ENCODE measurements around the gene SKA2.

SKA2 gene

DNA sequence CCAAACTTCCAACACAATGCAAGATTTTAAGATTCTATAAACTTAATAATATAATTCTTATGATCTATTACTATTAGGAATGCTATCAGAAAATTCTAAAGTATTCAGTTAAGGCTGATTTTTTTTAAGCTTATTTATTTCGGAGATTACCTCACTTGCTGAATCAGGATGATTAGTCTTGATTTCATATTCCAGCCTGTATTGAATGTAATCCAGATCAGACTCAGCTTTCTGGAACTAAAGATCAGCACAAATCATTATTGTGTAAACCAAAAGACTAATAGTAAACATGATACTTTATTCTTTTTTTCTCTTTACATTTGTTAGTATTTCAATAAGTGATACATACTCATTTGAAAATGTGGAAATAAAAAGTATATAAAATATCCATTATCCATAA lies 23.9 kb downstream of the SKA2 start:
- Mint-ChIP-seq H3K4me3 (no peak overlapping the region), H3K36me3 (ENCODE audit: low read depth) (peaks cover 17% of the 10 kb centered on the region), H3K4me1 (ENCODE audit: low read depth) (peaks cover 8% of the 10 kb centered on the region), H3K27me3 (ENCODE audit: low read depth) (no peaks in the 10 kb centered on the region), H3K27ac (no peak overlapping the region), H3K9me3 (no peaks in the 10 kb centered on the region)

DNA sequence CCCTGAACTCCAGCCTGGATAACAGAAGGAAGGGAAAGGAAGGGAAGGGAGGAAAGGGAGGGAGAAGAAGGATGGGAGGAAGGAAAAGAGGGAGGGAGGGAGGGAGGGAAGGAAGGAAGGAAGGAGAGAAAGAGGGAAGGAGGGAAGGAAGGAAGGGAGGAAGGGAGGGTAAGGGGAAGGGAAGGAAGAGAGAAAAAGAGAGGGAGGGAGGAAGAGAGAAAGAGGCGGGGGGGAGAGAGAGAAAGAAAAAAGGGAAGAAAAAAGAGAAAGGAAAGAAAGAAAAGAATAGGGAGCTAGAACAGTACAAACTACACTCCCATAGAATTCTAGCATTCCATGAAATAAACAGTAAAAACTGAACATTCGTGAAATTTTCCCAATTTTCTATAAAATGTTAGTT lies 25.2 kb downstream of the SKA2 start:
- peaks cover 8% of the 10 kb centered on the region for H3K4me1 Mint-ChIP-seq (ENCODE audit: low read depth)
- H3K27ac Mint-ChIP-seq: no peak overlapping the region
- no peaks in the 10 kb centered on the region for H3K27me3 Mint-ChIP-seq (ENCODE audit: low read depth)
- H3K4me3 Mint-ChIP-seq: no peak overlapping the region
- peaks cover 17% of the 10 kb centered on the region for H3K36me3 Mint-ChIP-seq (ENCODE audit: low read depth)
- no peaks in the 10 kb centered on the region for H3K9me3 Mint-ChIP-seq

DNA sequence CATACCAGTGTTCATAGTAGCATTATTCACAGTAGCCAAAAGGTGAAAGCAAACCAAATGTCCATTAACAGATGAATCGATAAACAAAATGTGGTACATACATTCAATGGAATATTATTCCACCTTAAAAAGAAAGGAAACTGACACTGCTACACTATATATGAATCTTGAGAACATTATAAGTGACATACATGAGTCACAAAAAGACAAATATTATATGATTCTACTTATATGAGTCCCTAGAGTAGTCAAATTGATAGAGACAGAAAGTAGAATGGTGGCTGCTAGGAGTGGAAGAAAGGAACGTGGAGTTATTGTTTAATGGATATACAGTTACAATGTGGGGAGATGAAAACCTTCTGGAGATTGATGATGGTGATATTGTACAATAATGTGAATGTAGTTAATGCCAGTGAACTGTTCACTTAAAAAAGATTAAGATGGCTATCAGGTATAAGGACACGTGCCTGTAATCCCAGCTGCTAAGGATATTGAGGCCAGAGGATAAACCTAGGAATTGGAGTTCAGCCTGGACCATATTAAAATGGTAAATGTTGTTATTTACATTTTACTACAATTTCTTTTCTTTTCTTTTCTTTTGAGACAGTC lies 28.1 kb downstream of the SKA2 start:
- no peaks in the 10 kb centered on the region for H3K9me3 Mint-ChIP-seq
- H3K27ac Mint-ChIP-seq: no peak overlapping the region
- H3K27me3 Mint-ChIP-seq (ENCODE audit: low read depth): no peaks in the 10 kb centered on the region
- H3K4me1 Mint-ChIP-seq (ENCODE audit: low read depth): peaks cover 5% of the 10 kb centered on the region
- H3K4me3 Mint-ChIP-seq: no peak overlapping the region
- H3K36me3 Mint-ChIP-seq (ENCODE audit: low read depth): peaks cover 25% of the 10 kb centered on the region

DNA sequence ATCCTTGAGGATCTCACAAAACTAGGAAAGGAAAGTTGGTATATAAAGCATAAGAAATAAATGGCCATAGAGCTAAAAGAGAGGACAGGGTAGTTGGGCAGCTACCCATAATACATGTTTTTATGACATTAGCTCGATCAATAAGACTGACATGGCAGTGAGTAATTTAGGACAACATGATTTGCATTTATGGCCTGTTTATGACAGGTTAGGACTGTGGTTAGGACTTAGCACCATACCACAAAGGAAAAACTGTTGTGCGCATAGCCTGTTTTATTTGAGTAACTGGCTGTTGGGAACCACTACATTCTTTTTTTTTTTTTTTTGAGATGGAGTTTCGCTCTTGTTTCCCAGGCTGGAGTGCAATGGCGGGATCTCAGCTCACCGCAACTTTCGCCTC lies 30.3 kb downstream of the SKA2 start:
- H3K4me1 Mint-ChIP-seq (ENCODE audit: low read depth): peaks cover 3% of the 10 kb centered on the region
- no peak overlapping the region for H3K27ac Mint-ChIP-seq
- no peaks in the 10 kb centered on the region for H3K9me3 Mint-ChIP-seq
- H3K4me3 Mint-ChIP-seq: no peak overlapping the region
- H3K27me3 Mint-ChIP-seq (ENCODE audit: low read depth): no peaks in the 10 kb centered on the region
- H3K36me3 Mint-ChIP-seq (ENCODE audit: low read depth): peaks cover 29% of the 10 kb centered on the region

DNA sequence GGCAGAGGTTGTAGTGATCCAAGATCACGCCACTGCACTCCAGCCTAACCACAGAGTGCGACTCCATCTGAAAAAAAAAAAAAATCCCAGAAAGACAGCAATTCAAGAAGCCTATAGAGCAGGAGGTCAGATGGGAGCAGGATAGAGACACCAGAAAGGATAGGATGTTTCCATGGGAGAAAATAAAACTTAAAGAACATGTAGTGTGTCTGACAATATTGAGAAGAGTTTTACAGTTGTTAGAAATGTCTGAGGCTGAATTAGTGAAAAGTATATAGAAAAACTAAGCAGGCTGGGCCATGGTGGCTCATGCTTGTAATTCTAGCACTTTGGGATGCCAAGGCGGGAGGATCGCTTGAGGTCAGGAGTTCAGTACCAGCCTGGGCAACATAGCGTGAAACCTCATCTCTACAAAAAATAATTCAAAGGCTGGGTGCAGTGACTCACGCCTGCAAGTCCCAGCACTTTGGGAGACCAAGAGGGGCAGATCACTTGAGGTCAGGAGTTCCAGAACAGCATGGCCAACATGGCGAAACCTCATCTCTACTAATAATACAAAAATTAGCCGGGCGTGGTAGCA lies 33.0 kb downstream of the SKA2 start:
- Mint-ChIP-seq H3K36me3 (ENCODE audit: low read depth) (peaks cover 28% of the 10 kb centered on the region), H3K4me1 (ENCODE audit: low read depth) (peaks cover 1% of the 10 kb centered on the region), H3K9me3 (no peaks in the 10 kb centered on the region), H3K27ac (no peak overlapping the region), H3K27me3 (ENCODE audit: low read depth) (no peaks in the 10 kb centered on the region), H3K4me3 (no peak overlapping the region)

DNA sequence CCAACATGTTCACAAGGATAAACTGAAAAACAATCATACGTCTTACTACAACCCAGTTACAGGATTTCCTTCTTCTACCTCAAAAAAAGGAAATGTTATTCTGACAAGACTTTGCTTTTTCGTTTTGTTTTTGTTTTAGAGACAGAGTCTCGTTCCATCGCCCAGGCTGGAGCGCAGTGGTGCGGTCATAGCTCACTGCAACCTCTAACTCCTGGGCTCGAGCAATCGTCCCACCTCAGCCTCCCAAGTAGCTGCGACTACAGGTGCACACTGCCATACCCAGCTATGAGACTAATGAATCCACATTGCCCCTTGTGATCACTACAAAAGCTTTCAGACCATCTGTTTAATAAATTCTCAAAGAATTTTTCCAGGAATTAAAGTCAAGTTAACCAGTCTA lies 39.5 kb downstream of the SKA2 start:
- Mint-ChIP-seq H3K4me3 (no peak overlapping the region), H3K4me1 (ENCODE audit: low read depth) (peaks cover 3% of the 10 kb centered on the region), H3K27me3 (ENCODE audit: low read depth) (no peaks in the 10 kb centered on the region), H3K27ac (no peak overlapping the region), H3K9me3 (no peaks in the 10 kb centered on the region), H3K36me3 (ENCODE audit: low read depth) (peaks cover 28% of the 10 kb centered on the region)

DNA sequence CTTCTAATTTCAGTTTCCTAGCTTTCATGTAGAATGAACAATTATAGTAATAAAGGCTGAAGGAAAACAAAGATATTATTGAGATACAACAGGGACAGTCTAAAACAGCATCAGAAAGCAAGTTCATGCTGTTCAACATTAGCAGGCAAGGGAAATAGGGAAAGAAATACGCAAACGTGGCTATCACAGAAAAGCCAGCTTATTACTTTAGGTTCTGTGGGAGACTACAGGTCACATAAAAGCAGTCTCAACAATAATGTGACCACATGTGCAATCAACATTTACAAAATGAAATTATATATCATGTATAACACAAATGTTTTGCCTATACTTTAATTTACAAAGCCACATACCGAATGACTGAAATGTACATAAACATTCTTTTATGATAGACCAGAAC lies 43.4 kb downstream of the SKA2 start:
- Mint-ChIP-seq H3K4me3 (no peak overlapping the region), H3K27me3 (ENCODE audit: low read depth) (no peaks in the 10 kb centered on the region), H3K27ac (no peak overlapping the region), H3K9me3 (no peaks in the 10 kb centered on the region), H3K36me3 (ENCODE audit: low read depth) (peaks cover 23% of the 10 kb centered on the region), H3K4me1 (ENCODE audit: low read depth) (peaks cover 16% of the 10 kb centered on the region)

DNA sequence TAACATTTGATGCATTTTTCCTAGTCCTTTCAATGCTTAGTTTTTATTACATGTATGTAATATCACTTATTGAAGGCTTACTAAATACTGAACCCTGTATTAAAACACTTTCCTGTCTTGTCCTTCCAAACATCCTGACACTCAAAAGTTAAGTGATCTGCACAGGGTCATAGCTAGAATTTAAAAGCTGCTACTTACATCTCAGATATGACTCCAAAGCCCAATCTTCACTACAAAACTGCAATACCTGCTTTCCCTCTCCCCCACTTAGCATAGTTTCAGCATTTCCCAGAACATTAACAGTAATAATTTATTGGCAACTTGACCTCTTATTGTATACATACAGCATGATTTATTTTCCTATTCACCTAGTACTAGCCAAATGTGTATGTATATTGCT lies 44.0 kb downstream of the SKA2 start:
- peaks cover 21% of the 10 kb centered on the region for H3K36me3 Mint-ChIP-seq (ENCODE audit: low read depth)
- H3K27me3 Mint-ChIP-seq (ENCODE audit: low read depth): no peaks in the 10 kb centered on the region
- H3K4me1 Mint-ChIP-seq (ENCODE audit: low read depth): peaks cover 16% of the 10 kb centered on the region
- no peak overlapping the region for H3K4me3 Mint-ChIP-seq
- peak overlapping the region; percentile 0 for H3K27ac Mint-ChIP-seq
- no peaks in the 10 kb centered on the region for H3K9me3 Mint-ChIP-seq

DNA sequence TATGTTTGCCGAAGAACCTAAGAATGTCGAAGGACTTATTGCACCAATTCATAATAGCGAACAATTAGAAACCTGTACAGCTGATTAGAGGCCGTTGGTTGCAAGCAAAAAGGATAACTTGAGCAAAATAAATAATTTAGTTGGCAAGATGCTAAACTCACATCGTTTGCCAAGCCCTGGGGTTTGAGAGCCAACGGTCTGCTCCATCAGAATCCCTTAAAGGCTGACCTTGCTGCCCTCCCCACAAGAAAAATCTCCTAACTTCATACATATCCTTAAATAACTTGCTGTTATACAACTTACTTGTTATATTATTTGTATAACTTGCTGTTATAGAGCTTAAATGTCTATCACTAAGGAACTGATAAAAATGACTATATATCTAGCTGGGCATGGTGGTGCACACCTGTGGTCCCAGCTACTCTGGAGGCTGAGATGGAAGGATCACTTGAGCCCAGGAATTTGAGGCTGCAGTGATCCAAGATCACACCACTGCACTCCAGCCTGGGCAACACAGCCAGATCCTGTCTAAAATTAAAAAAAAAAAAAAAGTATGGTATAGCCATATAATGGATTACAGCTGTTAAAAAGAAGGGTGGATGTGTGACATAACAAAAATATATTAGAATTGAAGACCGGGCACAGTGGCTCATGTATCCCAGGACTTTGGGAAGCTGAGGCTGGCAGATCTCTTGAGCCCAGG lies 46.4 kb downstream of the SKA2 start:
- peaks cover 20% of the 10 kb centered on the region for H3K36me3 Mint-ChIP-seq (ENCODE audit: low read depth)
- no peaks in the 10 kb centered on the region for H3K27me3 Mint-ChIP-seq (ENCODE audit: low read depth)
- no peak overlapping the region for H3K27ac Mint-ChIP-seq
- H3K4me1 Mint-ChIP-seq (ENCODE audit: low read depth): peaks cover 31% of the 10 kb centered on the region
- peak overlapping the region; percentile 21 for H3K4me3 Mint-ChIP-seq
- H3K9me3 Mint-ChIP-seq: no peaks in the 10 kb centered on the region

DNA sequence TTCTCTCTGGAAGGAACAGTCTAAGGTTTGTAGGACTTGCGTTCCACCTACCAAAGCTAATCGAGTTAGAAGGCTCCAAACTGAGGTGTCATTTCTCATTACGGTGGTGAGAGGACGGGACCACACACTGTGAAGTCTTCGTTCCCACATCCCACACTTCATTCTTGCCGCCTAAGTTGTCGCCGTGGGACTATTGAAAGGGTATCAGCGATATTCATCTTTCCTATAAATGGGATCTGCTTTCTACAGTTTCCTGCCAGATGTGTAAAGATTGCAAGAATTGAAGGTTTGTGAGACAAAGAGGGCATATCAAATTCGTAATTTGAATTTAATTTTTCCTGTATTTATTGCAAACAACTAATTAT lies 47.7 kb downstream of the SKA2 start:
- Mint-ChIP-seq H3K36me3 (ENCODE audit: low read depth) (peaks cover 25% of the 10 kb centered on the region), H3K4me1 (ENCODE audit: low read depth) (peaks cover 31% of the 10 kb centered on the region), H3K9me3 (no peaks in the 10 kb centered on the region), H3K27ac (peak overlapping the region; percentile 91), H3K27me3 (ENCODE audit: low read depth) (no peaks in the 10 kb centered on the region), H3K4me3 (peak overlapping the region; percentile 91)

DNA sequence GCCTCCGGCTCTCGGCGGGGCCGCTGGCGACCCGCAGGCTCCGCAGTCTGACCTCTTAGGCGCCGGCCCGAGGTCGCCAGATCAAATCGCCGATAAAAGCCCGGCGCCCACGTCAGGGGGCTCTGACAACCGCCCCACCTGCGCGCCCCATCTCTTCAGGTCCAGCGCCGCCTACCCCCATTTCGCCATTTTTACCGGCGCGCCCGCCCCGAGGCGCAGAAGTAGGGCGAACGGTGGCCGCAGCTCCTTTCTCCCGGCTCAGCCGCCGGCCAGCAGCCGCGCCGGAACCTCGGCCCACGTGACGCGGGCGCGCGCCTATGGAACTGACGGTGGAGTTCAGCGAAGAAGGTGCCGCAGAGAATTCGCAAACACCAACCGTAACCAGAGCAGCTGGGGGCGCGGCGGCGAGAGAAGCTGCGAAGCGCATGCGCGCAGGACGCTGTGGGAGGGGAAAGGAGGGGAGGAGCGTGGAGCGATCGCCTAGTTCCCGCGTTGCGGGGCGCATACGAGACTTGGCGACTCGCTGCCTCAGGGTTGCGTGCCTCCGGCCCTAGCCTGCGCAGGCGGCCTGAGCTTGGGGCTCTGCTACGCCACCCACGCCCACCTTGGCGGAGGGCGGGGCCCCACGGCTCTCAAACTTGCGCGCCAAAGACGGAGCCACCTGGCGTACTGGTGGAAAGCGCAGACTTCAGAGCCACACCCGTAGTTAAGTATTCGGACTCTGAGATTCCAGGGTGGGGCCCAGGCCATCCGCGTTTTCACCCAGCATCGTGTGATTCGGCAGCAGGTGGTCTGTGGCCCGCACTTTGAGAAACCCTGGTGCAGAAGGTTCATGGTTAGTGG lies 48.3 kb downstream of the SKA2 start, which contains the start of gene TRIM37:
TSS of gene TRIM37 (minus strand) at position 418 of the 843 bp plus-strand sequence. CDS start 419 bp downstream, outside the sequence.
- no peaks in the 10 kb centered on the region for H3K9me3 Mint-ChIP-seq
- no peaks in the 10 kb centered on the region for H3K27me3 Mint-ChIP-seq (ENCODE audit: low read depth)
- H3K4me1 Mint-ChIP-seq (ENCODE audit: low read depth): peaks cover 31% of the 10 kb centered on the region
- H3K36me3 Mint-ChIP-seq (ENCODE audit: low read depth): peaks cover 23% of the 10 kb centered on the region
- H3K4me3 Mint-ChIP-seq: peak within 1 kb of the TSS; percentile 91
- peak within 1 kb of the TSS; percentile 91 for H3K27ac Mint-ChIP-seq

DNA sequence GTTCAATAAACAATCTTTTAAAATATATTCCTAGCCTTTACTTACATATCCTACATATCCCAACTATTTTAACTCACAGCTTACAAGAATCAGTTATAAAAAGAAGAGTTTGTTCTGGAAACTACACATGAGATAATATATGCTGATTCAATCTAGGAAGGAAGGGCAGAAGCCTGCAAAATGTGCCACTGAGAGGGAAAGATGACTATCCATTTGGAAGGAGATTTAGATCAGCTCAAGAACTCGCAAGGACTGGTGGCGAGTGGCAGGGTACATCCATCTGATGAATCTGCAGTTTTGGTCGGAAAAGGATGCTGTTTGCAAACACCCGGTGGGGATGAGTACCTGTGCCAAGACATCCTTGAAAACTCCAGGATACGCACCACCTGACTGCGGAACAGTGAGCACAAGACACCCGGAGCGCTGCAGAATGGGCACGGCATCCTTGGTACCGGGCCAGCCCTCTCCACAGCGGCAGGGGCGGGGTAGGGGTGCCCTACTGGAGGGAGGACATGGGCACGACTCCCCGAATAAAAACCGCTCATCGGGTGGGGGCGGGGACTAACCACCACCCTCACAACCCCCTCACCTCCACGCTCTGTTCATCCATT lies 49.0 kb downstream of the SKA2 start:
- Mint-ChIP-seq H3K9me3 (no peaks in the 10 kb centered on the region), H3K4me1 (ENCODE audit: low read depth) (peaks cover 34% of the 10 kb centered on the region), H3K27ac (peak overlapping the region; percentile 91), H3K27me3 (ENCODE audit: low read depth) (no peaks in the 10 kb centered on the region), H3K4me3 (peak overlapping the region; percentile 91), H3K36me3 (ENCODE audit: low read depth) (peaks cover 24% of the 10 kb centered on the region)

DNA sequence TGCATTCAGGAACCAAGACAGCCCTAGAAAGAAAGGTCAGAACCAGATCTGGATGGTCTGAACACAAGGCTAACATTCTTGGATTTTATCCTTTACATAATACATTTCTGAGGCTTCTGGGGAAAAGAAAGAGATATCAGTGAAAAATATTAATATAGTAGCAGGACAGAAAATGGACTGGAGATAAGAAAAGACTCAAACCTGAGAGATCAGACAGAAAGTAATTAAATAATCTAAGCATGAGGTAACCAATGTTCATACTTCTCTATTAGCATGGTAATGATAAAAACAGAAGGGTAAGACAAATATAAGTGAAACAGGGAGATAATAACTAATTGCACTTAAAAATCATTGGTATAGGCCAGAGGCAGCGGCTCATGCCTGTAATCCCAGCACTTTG lies 53.8 kb downstream of the SKA2 start:
- Mint-ChIP-seq H3K9me3 (peaks cover 6% of the 10 kb centered on the region), H3K4me3 (no peak overlapping the region), H3K36me3 (ENCODE audit: low read depth) (peaks cover 36% of the 10 kb centered on the region), H3K4me1 (ENCODE audit: low read depth) (peaks cover 30% of the 10 kb centered on the region), H3K27me3 (ENCODE audit: low read depth) (no peaks in the 10 kb centered on the region), H3K27ac (no peak overlapping the region)

DNA sequence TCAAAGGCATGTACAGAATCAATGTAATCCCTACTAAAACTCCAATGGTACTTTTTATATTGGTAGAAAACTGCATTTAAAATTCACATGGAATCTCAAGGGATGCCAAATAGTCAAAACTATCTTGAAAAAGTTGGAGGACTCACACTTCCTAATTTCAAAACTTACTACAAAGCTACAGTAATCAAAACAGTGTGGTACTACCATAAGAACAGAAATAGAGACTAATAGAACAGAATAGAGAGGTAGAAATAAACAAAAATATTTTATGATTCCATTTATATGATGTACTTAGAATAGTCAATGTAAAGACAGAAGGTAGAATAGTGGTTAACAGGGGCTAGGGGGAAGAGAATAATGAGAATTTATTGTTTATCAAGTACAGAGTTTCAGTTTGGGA lies 57.1 kb downstream of the SKA2 start:
- Mint-ChIP-seq H3K36me3 (ENCODE audit: low read depth) (peaks cover 34% of the 10 kb centered on the region), H3K4me1 (ENCODE audit: low read depth) (peaks cover 23% of the 10 kb centered on the region), H3K27ac (no peak overlapping the region), H3K27me3 (ENCODE audit: low read depth) (no peaks in the 10 kb centered on the region), H3K9me3 (peaks cover 6% of the 10 kb centered on the region), H3K4me3 (no peak overlapping the region)

Measured in T-helper 1 cell treated with Interleukin-12 subunit alpha and Interleukin-12 subunit beta and Interleukin-4 antibody, amounts not matched to agents 30 μg/mL and 1 μg/mL, for 36 hours (primary cell).